Measurements from ENCODE around the gene VPS37C. TPM values are rescaled to one million over a fixed set of nuclear protein-coding genes. Genes with fewer than 3 reads are reported as not detected.

Gene VPS37C
- total and polyA plus RNA-seq, 10 of the 15 experiments (the other 5 are each of a cell fraction or from before 2014, with no cell fraction given) = 0.39 to 16.5 (median 7.8) TPM

DNA sequence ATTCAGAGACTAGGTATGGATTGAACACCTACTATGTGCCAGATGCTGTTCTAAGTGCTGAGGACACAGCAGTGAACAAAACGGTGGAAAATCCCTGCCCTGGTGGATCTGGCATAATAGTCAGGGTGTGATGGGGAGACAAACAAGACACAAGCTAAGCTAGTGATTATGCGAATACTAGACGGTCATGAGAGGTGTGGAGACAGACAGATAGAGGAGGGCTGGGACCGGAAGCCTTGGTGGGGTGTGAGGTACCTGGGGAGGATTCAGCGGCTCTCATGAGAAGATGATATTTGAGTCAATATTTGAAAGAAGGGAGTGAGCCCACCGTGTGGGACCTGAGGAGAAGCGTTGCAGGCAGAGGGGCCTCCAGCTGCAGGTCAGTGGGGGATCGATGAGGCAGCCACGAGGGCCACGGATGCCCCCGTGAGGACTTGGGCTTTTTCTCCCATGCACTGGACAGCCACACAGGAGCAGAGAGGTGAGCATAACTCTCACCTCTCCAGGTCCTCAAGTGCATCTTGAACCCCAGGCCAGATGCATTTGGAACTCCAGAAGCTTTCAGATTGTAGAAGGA is 54.2 kb downstream of the VPS37C start (continued):
- TF ChIP-seq CEBPZ (IDR thresholded peaks at IDR 0.05; ENCODE audit: low read depth, low read length) (no peak), WRNIP1 (IDR thresholded peaks at IDR 0.05; ENCODE audit: borderline replicate concordance, low read depth, low read length) (no peak), TCF3 (IDR thresholded peaks at IDR 0.05; ENCODE audit: borderline replicate concordance, insufficient read depth, low read depth, low read length) (no peak)

DNA sequence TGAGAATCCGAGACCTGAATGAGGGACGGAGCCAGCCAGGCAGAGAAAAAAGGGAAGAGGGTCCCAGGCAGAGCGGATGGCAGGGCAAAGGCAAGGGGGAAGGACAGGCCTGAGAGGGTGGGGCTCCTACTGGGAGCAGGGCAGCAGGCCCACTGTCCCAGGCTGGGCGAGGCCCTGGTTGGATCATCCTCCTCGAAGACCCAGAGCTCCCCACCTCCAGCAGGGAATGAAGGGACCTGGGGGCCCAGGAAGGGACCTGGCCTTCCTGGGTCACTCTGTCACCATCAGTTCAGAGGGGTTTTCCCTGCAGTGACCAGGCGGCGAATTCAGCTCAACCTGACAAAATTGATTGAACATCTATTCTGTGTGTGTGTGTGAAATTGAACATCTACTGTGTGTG is 54.9 kb downstream of the VPS37C start:
- no peaks in the 10 kb centered on the region; the same call in 2 of the 3 replicates for H3K9me3 ChIP-seq (replicated peaks; ENCODE audit: control insufficient read depth, insufficient read depth, low read length)
- no peaks in the 10 kb centered on the region for H3K27me3 ChIP-seq (replicated peaks in 1 of 2; ENCODE audit: control insufficient read depth in 2 of 2, insufficient read depth in 2 of 2, low read length in 1 of 2)
- RAD21 ChIA-PET (ENCODE audit: unreplicated experiment) = no interaction called here
- H3K36me3 ChIP-seq (ENCODE audit: control insufficient read depth in 2 of 2, insufficient read depth in 2 of 2, low read length in 1 of 2) = no peaks in the 10 kb centered on the region
- H4K20me1 ChIP-seq (ENCODE audit: control insufficient read depth, insufficient read depth) = no peaks in the 10 kb centered on the region
- H3K4me3 ChIP-seq = no peak overlapping the region
- 40% methylated on average over 6 of the region's 7 CpGs for WGBS (ENCODE audit: insufficient coverage, insufficient replicate concordance, low lambda C conversion rate, missing lambda C conversion rate)
- no peak overlapping the region for H3K27ac ChIP-seq (ENCODE audit: control insufficient read depth, insufficient read depth)
- in situ Hi-C loops (cut with MboI) = no loop called here
- no peak for TF ChIP-seq ZNF217 (IDR thresholded peaks at IDR 0.05)
- TF ChIP-seq CREB1 (IDR thresholded peaks at IDR 0.05; ENCODE audit: low read depth) = no peak
- TF ChIP-seq MYC (IDR thresholded peaks at IDR 0.05; ENCODE audit: insufficient read depth, insufficient read length, insufficient replicate concordance, low read length, severe bottlenecking) = no peak
- no peak for TF ChIP-seq STAT1 (conservative IDR thresholded peaks at IDR 0.05)
- ATAC-seq = no peak
- POLR2A ChIA-PET = no interaction called here
- intact Hi-C loops (cut with micrococcal nuclease; ENCODE audit: unreplicated experiment) = no loop called here
- no peaks in the 10 kb centered on the region for H3K79me2 ChIP-seq (ENCODE audit: control insufficient read depth, insufficient read depth, low read length)
- H2AFZ ChIP-seq (ENCODE audit: control insufficient read depth, low read depth, low read length) = no peak overlapping the region
- SMC1A ChIA-PET (ENCODE audit: uncharacterized antibody, unreplicated experiment) = interaction anchor here (0.9 kb wide), 1 partner anchor 46 kb away, joined by 3 read pairs; no protein-coding TSS in a partner anchor
- BruUV-seq (replicated peaks) = no TSS peak
- no peak for FAIRE-seq
- CTCF ChIA-PET = interaction anchor here (1.1 kb wide), 1 partner anchor 129 kb away, joined by 3 read pairs; no protein-coding TSS in a partner anchor
- H3K4me1 ChIP-seq (ENCODE audit: control insufficient read depth, insufficient read depth, low read length) = no peaks in the 10 kb centered on the region
- DNase-seq (ENCODE audit: low read depth, low spot score) = no peak
- no peak overlapping the region for H3K4me2 ChIP-seq (ENCODE audit: control insufficient read depth, insufficient read depth)
- no peak overlapping the region for H3K9ac ChIP-seq (ENCODE audit: control insufficient read depth, insufficient read depth, low read length)

All from GM12878 (cell line).